NCI-H524 treated with DMSO at 0.1 percent for 48 hours (cell line): ENCODE results near the gene TMC6.
"Not testable (repeated sequence)": the region's sequence is repeated elsewhere in the genome, so short reads cannot be mapped to it uniquely, and the experiment has no call there.

Source experiments
- DNase-seq: peaks from one replicate; lab custom pipeline; 2025; lab: John Stamatoyannopoulos, UW

Gene TMC6

GRCh38 chr17:78110363-78111015 lies 18.1 kb downstream of the TMC6 start:
- DNase-seq: no peak

- no peak for DNase-seq
Observed at GRCh38 chr17:78109489-78109761, 19.1 kb downstream of the TMC6 start.

GRCh38 chr17:78108726-78109488 lies 19.6 kb downstream of the TMC6 start:
- no peak for DNase-seq

DNA sequence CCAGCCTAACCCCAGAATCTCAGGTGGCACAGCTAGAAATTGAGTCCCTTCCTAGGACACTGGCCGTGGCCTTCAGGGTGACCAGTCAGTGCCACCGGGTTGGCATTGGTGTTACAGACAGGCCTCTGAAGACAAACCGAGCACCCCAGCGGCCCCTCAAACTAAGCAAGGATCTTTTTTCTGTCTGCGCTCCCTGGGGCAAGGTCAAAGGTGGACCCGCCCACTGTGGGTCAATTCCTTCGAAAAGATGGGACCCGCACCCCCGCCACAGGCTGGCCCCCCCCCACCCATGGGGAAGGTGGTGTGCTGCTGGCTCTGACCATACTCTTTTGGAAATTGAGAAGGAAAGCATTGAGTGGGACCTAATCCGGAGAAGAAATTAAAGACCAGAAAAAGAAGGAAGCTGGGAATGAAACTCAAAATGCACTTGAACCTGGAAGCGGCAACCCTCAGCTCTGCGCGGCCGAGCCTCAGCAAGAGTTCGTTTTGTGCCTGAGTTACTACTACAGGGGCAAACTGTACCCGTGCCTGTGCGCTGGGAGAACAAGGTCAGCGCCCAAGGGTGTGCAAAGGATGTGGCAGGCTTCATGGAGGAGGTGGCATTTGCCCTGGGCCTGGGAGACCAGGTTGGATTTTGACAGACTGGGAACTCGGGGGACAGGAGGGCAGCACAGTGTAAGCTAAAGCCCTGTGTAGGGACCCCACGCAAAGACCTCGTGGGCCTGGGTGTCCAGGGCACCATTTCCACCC lies 20.4 kb downstream of the TMC6 start:
- DNase-seq: no peak

DNA sequence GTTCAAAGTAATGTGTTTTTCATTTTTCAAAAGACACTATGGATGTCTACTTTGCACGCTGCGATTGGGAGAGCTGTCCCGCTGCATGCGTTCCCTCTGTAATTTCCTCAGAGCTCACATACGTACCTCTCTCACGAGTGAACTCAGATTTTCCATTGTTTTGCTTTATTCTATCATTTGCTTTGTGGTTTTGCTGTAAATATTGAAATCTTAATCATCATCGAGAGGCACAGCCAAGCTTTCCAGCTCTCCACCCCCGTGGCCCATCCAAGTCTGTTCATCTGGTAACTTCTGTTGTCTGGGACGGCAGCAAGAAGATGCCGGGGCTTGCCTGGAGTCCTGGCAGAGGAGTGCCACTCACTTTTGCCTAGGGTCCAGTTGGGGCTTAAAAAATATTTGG lies 21.1 kb downstream of the TMC6 start:
- DNase-seq: no peak

GRCh38 chr17:78106211-78106610 lies 22.3 kb downstream of the TMC6 start:
- DNase-seq: no peak

DNA sequence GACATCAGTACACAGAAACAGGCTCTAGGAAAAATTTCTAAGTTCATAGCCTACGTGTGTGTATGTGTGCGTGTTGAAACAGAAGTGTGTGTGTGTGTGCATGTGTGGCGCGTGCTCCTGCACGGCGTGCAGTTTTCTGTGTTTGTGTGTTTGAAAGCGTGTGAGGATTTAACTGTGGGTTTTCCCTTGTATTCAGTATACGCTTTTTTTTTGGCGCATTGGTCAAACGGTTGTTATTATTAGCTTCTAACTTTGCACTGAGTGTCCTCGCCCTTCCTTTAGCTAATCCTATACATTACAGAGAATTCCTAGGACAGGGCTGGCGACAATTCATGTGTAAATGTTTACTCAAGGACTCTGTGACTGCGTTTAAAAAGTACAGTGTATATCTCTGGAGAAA lies 23.0 kb downstream of the TMC6 start:
- DNase-seq: no peak

- no peak for DNase-seq
Observed at GRCh38 chr17:78105101-78105500, 23.5 kb downstream of the TMC6 start.

DNA sequence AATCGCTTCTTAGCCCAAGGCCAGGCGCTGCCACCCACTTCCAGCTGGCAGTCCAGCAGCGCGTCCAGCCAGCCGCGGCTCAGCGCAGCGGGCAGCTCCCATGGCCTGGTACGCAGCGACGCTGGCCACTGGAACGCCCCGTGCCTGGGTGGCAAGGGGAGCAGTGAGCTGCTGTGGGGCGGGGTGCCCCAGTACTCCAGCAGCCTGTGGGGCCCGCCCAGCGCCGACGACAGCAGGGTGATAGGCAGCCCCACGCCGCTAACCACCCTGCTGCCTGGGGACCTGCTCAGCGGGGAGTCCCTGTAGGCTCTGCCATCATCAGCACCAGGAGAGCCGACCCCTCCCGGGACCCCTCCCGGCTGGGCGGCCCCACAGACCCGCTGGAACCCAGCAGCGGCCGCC lies 24.0 kb downstream of the TMC6 start:
- no peak for DNase-seq

DNA sequence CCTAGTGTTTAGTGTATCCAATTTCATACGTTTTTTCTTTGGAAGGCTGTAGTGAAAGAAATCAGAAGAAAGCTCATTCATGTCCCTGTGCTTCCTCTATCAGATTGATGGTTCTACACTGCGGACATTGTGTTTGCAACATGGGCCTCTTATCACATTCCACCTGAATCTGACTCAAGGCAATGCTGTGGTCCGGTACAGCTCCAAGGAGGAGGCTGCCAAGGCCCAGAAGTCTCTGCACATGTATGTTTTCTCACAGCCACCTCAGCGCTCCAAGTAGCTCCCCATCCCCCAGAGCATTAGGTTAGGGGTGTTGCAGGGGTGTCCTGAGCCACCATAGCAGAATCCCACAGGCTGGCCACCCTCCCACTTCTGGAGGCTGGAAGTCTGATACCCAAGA lies 25.2 kb downstream of the TMC6 start:
- no peak for DNase-seq

GRCh38 chr17:78101542-78101941 lies 27.0 kb downstream of the TMC6 start:
- DNase-seq: no peak

GRCh38 chr17:78101112-78101511 lies 27.4 kb downstream of the TMC6 start:
- DNase-seq: no peak

DNA sequence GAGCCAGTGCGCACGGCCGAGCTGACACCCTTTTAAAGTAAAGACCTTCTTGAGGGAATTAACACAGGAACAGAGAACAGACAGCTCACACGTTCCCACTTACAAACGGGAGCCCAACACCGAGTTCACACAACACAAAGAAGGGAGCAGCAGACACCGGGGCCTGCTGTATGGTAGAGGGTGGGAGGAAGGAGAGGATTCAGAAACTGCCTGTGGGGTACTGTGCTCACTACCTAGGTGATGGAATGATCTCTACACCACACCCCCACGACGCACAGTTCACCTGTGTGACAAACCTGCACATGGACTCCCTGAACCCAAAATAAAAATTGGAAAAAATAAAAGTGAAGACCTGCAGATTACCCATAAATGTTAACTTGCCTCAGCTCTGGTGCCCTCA lies 32.5 kb downstream of the TMC6 start:
- DNase-seq: no peak

DNA sequence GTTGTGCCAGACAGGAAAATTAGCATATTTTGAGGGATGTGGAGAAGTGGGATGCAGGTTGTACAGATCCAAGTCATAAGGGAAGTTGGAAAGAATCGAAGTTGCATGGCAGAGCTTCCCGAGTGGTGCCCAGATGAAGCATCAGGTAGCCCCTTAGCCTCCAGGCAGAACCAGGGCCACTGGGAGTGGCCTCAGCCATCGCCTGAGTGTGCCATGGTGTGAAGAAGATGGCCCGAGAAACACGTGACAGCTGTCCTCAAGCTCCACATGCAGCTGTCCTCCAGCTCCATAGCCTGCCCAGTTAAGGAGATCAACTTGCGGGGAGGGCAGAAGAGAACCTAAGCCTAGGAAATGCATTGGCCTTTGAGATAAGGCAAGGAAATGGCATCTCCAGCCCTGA lies 33.5 kb downstream of the TMC6 start:
- DNase-seq: no peak

DNA sequence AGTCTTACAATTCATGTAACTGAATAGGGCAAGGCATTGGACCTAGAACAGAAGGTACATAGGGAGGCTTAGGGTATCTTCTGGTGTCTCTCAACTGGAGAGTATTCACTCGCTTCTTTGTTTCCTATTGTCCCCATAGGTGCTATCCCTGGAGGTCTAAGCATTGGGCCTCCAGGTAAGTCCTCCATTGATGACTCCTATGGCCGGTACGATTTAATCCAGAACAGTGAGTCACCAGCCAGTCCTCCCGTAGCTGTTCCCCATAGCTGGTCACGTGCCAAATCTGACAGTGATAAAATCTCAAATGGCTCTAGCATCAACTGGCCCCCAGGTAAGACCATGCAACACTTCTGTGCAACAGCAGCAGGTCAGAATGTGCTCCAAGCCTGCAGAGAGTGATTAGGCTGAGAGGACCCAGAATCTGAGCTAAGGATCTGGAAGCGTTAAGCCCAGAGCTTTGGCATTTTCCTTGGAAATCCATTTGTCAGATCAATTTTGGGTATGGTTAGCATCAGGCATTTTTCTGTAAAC lies 35.7 kb downstream of the TMC6 start:
- DNase-seq: no peak

DNA sequence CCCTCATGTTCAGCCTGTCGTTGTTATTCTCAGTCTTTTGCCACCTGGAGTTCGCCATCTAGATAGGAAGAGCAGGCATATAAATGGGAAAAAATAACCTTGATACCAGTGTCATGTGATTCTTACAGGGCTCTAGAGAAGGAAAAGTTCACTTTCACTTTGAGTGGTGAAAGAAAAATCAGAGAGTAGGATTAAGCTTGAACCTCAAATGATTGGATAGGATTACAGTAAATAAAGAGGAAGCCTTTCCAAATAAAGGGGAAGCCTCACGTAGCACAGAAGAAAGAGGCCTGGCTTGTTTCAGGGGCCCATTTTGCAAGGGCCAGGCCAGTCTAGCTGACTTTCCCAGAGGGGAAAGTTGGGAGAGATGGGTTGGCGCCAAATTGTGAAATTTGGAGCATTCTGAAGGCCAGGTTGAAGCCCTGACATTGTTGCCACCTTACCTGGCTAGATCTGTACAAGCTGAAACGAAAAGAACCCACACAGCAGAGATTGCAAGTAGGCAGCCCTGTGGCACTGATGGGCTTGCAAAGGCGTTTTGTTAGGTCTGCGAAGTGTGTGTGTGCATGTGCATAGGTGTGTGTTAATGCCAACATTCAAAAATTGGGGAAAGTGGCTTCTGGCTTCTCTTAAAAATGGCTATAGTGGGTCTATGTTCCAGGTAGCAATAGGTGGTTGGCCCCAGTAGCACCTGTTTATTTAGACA lies 38.8 kb downstream of the TMC6 start:
- no peak for DNase-seq

GRCh38 chr17:78088529-78088928 lies 40.0 kb downstream of the TMC6 start:
- DNase-seq: no peak

GRCh38 chr17:78086740-78087139 lies 41.8 kb downstream of the TMC6 start:
- DNase-seq: no peak

- DNase-seq: no peak
Observed at GRCh38 chr17:78082988-78083387, 45.6 kb downstream of the TMC6 start.

DNA sequence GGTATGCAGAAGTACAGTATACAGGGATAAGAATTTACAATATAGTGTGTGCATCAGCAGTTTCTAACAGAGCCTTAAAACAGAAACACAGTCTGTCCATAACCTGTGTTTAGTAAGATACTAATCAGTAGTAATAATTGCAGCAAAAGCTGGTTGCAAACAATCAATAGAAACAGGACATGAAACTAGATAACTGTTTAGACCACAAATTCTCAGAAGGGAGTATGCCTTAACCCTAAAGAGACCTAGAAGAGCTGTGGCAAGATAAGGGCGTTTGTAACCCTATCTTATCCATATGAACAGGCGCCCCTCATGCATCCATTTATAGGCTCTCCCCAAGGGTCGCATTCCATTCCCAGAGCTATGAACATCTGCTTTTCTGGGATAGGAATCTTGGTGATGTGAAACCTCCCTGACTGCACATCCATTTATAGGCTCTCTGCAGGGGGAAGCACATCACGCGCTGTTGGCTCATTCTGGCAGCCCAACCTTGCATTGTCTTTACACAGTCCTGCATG lies 46.1 kb downstream of the TMC6 start:
- DNase-seq: not testable (repeated sequence)

DNA sequence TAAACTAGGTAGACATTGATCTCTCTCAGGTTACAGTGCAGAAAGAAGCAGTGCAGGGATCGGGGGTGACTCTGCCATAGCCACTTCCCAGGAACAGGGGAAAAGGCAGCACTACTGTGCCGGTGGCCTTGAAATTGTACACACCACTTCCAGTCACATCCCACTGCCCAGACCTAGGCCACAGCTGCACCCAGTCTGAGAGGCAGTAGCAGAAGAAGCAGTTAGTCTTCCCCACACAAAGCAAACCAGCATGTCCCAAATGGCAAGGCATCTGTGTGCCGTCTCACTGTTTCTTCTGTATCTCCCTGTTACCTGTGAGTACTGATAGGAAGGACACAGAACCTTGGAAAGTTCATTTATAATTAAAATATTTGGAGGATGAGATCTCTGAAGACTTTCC lies 47.0 kb downstream of the TMC6 start:
- DNase-seq: no peak

- DNase-seq: no peak
Observed at GRCh38 chr17:78079253-78079652, 49.3 kb downstream of the TMC6 start.
